OCI-LY1 (cell line): ENCODE data around the gene MTX2.

Experiments used
- EZH2 ChIP-seq: fragments of 200-600 bp; sonication (generic), shearing (Covaris generic); IDR thresholded peaks from 2 replicates; pipeline ENCODE4 v1.8.0; 2017; ENCODE audit warnings: borderline replicate concordance, mixed run types, mild to moderate bottlenecking, antibody characterized with exemption, low read length, moderate library complexity, mixed read lengths
- TF ChIP-seq, protein P1 (sequence below): fragments of 200-600 bp; sonication (generic), shearing (Covaris generic); IDR thresholded peaks from 2 replicates; pipeline ENCODE4 v1.5.1; 2017; ENCODE audit warnings: mild to moderate bottlenecking, antibody characterized with exemption, low read length, moderate library complexity, mixed read lengths

DNA sequence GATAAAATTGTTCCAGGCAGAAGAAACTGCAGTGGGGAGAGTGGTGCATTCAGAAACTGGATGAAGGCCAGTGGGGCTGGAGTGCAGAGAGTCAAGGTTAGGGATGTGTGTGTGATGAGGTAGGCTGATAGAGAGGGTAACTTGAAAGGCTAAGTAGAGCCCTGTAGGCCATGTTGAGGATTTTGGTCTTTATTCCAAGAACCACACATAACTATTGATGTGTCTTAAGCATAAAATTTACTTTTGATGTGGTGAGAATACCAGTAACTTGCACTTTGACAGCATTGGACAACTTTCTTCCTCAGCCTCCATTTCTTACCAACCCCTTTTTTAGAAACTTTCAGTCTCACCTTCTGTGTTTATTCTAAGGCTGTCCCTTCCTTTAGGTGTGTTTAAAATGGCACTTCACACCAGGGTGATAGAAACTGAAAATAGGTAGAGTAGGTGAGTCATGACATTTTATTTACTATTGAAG, 22.6 kb downstream of the MTX2 start:
- TF ChIP-seq EZH2: no peak
- TF ChIP-seq, protein P1, sequence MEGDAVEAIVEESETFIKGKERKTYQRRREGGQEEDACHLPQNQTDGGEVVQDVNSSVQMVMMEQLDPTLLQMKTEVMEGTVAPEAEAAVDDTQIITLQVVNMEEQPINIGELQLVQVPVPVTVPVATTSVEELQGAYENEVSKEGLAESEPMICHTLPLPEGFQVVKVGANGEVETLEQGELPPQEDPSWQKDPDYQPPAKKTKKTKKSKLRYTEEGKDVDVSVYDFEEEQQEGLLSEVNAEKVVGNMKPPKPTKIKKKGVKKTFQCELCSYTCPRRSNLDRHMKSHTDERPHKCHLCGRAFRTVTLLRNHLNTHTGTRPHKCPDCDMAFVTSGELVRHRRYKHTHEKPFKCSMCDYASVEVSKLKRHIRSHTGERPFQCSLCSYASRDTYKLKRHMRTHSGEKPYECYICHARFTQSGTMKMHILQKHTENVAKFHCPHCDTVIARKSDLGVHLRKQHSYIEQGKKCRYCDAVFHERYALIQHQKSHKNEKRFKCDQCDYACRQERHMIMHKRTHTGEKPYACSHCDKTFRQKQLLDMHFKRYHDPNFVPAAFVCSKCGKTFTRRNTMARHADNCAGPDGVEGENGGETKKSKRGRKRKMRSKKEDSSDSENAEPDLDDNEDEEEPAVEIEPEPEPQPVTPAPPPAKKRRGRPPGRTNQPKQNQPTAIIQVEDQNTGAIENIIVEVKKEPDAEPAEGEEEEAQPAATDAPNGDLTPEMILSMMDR: no peak
